Stimulated activated CD4-positive, alpha-beta T cell treated with anti-CD3 and anti-CD28 coated beads, TNF-alpha, amount 100 ng/mL, for 1 hour (primary cell): ENCODE measurements around the gene PHKA2.

ENCODE experiments used
- DNase-seq, 3 donors: peaks; one replicate each; pipeline ENCODE4 v3.0.0-alpha.2; 2020; ENCODE audit warnings: low read depth in 3 of 3, low spot score in 1 of 3

The PHKA2 gene

DNA sequence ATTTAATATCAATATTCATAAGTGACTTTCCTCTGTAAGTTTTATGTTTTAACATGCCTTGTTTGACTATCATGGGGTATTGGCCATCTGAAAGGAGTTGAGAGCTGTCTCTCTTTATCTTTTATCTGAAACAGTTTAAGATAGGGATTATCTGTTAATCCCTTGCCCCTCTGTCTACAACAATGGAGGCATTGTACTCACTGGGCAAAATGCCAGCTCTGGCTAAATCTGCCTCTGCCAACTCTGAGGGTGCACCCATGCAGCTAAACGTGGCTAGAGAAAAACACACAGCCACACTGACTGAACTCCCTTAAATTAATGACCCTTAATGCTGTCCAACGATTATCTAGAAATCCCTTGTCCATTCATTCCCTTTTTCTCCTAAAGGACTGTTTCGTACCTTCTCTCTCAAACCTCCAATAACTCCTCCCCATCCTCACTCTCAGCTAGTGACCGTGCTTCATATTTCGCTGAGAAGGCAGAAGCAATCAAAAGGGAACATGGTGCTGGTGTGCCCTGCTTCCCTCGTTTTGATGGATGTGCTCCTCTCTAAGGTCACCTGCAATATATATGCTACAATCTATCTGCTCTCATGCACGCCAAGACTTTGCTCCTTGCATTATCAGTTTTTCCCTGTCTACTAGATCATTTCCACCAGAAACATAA, 10.3 kb downstream of the PHKA2 start:
- no peak for DNase-seq

DNA sequence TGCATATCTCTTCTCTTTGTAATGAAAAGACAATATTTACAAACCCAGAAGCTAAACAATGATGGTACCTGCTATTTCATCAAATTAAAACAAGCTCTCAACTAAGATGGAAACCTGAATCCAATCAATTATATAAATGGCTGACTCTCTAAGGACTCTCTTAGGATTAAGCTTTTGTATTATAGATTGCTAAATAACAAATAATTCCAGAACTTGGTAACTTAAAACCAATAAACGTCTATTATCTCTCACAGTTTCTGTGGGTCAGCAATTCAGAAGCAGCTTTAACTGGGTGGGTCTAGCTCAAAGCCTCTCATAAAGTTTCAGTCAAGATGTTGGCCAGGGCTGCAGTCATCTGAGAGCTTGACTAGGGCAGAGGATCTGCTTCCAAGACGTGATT, 12.4 kb downstream of the PHKA2 start:
- DNase-seq, result no peak

DNA sequence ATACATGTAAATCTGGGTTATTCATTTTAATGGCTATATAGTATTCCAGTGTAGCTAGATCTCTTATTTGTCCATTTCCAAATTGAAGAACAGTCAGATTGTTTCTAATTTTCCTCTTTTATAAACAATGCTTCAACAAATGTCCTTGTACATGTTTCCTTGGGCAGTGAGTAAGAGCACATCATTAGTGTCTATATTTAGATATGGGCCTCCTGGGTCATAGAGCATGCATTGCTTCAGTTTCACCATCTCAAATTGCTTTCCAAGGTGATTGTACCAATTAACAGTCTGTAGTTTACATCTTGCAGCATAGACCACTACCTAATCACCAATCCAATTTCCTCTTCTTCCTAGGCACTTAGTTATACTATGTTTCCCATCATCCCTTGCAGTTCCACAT, 13.4 kb downstream of the PHKA2 start:
- DNase-seq, result no peak

DNA sequence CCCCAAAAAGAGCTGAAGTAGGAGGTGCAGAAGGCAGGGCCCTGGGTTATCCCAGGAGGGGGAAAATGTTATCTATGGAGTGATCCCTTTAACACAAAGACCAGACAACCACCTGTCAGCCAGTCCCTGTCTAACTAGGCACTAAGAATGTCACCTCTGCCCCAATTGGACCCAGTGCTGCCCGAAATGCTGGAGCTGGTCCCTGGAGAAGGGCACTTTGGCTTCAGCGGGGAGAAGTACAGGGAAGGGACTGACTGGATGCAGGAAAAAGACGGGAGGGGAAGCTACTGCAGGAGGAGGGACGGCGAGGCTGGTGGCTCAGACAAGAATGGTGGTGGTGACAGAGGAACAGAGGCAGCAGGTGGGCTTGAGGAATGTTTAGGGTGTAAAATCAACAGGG, 17.3 kb downstream of the PHKA2 start:
- DNase-seq, result no peak

DNA sequence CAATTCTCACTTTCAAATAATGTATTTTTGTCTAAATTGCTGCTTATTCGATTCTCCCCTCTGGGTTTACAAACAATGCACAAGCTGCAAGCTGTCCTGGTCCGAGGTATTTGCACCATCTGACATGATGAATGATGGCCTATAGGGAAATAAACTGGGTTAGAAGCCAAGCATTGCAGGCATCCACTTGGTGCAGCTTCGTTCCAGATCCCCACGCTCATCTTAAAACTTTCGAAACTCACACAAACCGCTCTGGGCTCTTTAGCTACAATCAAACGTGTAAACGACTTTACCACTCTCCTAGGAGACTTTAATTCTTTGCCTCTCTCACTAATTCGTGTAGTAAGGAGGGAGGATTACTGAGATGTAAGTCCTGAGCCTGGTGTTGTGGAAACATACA, 19.0 kb downstream of the PHKA2 start:
- DNase-seq, result no peak

DNA sequence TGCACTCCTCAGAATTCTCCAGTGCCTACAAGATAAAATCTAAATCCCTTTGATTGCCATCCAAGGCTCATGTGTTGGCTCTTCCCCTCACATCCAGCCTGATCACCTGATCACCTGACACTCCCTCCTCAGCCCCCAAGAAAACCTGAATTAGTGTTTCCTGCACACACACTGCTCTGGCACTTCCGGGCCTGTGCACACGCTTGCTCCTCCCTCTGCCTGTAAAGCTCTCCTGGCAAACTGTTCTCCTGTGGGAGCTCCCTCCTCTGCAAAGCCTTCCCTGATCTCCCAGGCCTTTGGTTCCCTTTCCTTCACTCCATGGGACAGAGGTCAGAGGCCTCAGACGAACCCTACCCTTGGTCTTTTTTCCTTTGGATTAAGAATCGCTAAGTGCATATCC, 19.9 kb downstream of the PHKA2 start:
- DNase-seq, result no peak

DNA sequence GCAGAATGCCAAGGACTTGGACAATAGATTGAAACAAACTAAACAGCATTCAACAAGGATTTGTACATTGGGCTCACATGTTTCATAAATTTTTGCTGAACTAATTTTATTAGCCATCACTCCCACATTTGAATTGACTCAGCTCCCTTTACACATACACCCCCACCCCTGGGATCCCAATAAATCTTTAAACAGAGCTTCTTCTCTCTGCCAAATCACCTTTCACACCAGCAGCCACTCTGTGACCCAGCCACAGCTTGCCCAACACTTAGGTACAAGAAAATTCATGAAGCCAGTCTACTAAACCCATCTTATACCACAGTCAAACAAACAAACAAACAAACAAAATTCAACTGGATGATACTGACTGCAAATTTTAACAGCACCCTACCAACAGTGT, 21.6 kb downstream of the PHKA2 start:
- DNase-seq, result no peak

DNA sequence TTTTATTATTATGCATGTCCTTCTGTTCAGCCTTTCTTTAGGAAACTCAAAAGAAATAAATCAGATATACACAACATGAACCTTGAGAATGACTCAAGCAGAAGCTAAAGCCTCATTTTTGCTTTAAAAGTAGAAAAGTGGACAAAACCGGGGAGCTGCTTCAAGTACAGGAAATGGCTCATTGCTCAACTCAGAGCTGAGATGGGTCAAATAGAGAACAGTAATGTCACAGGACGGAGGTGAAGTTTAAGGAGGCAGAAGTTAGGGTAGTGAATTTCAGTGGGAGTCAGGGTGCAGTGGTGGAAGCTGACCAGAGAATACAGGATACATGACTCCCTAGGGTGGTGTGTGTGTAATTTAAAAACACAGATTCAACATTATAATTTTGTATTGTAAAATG, 22.2 kb downstream of the PHKA2 start:
- DNase-seq, result no peak

DNA sequence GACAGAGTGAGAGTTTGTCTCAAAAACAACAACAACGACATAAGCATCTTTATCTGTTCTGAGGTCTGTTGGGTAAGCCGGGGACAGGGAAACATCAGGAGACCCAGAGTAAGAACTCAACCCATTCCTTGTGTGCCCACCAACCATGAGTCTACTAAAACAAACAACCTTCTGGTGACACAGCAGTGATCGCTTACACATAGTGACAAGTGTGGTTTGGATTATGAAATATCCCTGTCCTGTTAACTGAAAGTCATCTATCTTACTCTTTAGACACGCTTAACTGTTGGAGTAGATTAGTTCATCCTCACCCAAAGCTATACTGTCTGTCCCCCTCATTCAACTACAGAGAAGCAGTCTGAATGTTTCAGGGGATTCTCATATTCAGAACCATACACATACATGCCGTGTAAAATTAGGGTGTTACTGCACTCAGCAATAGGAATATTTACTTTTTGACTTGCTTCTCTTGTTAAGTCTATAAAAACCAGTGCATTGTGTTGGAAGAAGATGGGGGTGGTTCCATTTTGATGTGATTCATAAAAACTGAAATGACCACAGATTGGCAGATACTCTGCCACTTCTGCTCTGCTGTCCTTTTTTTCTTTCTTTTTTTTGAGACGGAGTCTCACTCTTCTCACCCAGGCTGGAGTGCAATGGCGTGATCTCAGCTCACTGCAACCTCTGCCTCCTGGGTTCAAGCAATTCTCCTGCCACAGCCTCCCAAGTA, 27.4 kb downstream of the PHKA2 start:
- no peak for DNase-seq

DNA sequence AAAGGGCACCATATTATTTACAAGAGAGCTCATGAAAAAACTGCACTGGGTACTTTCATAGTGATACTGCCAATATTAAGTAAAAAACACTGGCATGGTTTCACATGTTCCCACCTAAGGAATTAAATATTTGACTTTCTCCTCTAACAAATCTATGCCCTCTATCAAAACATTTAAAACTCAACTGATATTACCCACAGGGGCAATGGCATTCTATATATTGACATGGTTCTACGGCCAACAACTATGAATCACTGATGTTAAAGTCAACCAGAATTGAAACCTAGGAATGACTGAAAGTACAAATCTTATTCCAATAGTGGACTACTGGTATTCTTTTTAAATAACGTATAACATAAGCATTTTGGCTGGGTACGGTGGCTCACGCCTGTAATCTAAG, 28.2 kb downstream of the PHKA2 start:
- DNase-seq, result no peak

DNA sequence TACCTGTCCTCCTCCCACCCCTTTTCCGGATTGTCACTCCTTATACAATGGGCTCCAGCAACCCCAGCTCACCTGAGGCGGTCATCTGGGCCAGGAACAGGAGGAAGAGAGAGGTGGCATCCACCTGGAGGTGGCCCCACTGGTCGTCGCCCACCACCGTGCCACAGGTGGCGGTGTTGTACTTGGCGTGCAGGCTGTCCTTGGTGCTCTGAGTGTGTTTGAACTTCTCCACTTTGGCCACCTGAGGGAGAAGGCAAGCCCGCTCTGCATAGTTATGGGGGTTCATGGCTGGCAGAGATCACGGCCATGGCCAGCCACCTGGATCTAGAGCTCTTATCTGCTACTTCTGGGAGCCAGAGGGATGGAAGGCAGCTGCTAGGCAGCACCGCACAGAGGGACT, 32.9 kb downstream of the PHKA2 start:
- no peak for DNase-seq

DNA sequence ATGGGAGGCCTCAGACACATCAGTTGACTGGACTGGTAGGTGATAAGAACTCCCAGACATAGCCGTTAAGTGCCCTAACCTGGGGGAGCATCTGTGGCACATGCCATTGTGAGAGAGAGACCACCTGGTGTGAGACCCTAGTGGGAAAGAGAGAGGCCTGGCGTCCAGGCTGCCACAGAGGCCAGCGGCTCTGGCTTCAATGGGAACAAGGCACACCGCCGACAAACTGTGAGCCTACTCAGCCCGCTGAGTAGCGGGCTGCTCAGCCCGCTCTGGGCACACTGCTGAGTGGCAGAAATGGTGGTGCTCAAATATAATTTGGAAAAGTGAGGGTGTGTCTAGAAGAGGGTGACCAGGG, 34.0 kb downstream of the PHKA2 start:
- no peak for DNase-seq

DNA sequence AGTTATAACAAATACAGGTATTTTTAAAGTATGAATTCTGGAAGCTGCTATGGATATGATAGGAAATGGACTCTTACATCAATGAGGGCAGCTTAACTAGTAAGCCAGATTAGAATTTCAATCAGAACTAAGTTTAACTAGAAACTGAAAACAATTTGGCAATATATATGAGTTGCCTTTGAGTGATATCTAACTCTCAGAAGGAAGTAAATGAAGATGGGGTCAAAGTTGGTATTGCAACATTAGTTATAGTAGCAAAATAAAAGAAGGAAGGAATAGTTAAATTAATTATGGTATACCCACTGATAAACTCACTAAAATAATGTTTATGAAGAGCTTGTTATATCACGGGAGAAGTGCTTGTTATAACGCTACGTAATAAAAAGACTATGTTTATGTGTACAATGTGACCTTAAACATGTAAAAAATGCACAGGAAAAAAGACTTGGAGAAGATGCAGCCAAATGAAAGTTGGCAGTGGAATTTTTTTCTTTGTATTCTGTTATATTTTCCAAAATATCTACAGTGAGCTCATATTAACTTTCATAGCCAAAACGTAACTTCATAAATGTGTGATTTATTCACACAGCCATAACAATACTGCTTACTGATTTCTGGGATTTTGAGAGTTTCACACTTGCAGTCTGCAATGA, 34.5 kb downstream of the PHKA2 start:
- no peak for DNase-seq

DNA sequence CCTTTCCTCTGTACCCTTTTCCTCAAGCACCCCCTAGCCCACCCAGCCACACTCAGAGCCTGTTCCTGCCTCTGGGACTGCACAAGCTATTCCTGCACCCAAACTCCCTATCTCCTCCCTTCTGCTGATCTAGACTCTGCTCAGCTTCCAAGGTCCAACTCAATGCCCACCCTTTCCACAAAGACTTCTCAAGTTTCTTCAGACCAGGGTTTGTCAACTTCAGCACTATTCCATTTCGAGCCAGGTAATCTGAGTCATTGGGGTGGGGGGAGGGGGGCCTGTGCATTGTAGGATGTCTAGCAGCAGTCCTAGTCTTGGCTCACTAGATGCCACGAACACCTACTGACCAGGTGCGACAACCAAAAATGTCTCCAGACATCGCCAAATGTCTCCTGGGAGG, 37.3 kb downstream of the PHKA2 start:
- DNase-seq, result no peak

DNA sequence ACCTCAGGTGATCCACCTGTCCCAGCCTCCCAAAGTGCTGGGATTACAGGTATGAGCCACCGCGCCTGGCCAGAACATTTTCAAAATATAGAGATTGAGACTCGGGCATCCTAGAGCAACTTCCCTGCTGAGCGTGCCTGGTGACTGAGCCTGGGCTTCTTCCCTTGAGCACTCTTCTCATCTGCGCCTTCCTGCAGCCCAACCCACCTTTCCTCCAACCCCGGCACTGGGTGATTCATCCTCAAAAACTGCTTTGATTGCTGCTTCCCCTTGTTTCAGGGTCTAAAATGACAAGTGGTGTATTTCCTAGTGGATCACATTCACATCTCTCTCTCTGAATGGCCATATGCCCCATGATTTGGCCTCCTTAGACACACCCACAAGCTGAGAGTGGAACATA, 37.8 kb downstream of the PHKA2 start:
- DNase-seq, result no peak

DNA sequence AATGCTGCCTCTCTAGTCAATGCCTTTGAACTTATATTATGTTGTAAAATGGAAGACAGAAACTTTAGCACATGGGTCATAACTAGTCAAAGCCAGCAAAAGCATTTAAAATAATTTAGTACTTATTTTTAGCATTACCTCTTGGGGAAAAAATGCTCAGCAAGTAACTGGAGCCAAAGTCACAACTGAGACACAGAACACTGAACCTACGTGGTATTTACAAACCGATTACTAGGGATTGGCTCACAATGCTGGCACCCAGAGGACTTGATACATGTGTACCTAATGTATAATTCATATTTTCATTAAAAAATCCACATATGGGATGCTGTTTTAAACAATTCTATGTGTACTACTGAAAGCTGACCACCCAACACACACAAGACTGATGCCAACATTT, 38.4 kb downstream of the PHKA2 start:
- no peak for DNase-seq

DNA sequence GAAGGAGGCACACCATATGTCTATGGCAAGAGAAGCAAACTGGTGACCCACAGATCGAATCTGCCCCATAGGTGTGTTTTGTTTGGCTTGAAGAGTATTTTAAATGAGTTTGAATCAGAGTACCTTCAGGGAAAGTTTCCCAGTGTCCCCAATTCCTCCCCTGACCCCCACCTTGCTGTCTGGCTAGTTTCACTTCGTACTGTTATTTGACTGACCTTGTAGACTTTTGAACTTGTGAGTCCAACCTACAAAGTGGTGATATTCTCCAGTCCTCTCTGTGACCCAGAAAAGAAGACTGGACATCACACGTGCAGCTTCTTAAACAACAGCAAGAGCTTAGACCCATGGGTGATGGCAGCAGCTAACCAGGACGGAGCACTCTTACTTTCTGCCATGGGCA, 39.4 kb downstream of the PHKA2 start:
- no peak for DNase-seq

DNA sequence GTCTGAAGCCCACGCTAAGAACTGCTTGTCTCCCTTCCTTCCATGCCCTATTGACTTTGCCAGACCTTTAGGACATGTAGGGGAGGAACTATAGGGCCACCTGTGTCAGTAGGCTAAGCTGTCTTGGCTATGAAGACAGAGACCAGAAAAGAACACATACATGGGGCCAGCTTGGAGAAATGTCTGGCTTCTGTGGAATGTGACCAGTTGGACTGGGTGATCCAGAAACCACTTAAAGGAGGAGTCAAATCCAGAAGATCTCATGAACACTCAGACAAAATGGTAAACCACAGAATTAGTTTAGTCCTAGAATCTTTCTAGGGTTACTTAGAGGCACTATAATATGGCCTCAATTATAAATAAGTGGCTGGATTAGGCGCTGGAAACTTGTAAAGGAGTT, 42.0 kb downstream of the PHKA2 start:
- no peak for DNase-seq

DNA sequence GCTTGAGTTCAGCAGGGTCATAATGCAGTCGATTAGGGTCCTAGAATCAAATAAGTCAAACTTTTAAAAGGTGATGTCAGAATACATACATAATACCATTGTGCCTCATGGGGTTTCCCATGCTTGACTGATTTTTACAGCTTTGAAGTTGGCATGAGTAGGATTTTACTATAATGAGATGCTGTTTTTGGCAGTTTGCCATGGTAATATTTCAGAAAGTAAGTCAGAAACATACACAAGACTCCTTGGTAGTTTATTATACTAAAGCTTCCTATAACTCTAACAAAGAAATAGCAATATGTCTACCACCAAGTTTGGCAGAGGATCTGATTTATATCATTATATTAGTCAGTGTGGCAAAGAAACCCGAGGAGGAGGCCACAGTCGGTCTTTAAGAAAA, 45.2 kb downstream of the PHKA2 start:
- DNase-seq, result no peak

DNA sequence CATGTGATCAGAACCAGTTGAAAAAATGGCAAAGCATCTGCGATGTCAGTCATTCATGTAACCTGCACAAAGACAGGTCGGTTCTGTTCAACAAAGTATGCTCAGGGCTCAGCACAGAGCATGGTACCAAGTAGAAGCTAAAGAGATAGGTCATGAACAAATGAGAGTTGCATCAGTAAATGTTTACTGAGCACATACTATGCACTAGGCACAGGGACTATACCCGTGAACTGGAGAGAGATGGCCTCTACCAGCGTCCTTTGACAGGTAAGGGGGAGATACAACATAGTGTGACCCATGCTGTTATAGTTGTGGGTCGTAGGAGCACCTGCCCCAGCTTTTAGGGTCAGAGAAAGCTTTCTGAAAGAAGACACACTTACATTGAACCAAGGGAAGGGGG, 46.7 kb downstream of the PHKA2 start:
- DNase-seq, result no peak

DNA sequence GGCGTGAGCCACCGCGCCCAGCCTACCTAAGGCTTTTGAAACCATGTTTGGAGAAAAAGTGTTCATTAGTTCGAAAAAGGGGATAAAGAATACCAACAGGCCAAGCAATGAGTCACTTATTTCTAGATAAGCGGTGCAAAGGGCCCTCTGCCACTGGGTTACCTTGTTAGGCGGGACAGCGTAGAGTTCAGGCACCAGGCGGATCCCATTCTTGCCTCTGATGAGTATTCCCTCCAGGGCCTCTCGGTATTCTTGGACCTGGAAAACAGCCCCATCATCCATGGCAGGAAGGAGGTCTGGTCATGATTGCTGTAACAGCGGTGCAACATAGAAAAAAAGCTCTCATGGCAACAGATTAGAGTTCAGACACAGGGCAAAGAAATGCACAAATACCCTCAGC, 48.0 kb downstream of the PHKA2 start:
- DNase-seq, result no peak

DNA sequence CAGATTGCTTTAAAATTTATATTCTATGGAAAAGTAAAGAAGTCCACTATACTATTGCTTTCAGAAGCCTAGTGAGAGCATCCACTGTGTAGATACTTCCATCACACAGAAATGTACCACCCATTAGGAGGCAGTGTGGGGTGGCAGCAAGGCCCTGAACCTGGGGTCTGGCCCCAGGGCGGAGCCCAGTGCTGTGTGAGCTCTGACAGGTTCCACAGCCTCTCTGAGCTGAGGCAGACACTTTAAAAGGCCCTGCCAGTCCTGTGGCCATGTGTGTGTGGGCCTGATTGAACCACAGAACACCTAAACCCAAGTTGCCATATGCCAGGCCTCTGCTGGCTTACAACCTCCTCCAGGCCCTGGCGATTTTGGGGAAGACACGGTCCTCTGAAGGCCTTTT, 49.2 kb downstream of the PHKA2 start:
- no peak for DNase-seq

DNA sequence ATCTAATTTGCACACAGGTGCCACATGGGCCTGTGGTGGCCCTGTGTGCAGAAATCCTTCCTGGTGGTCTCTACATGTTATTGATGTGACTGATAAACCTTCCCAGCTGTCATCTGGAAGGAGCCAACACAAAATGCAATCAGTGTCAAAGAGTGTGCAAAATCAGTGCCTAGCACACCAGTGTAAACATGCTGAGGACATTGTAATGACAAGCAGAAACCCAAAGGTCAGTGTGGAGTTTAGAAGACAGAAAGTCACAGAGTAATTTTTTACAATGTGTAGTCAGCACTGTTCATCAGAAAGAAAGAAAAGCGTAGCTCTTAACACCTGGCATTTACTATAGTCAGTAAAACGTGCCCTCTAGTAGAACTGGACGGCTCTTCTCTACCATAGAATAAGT, 50.3 kb downstream of the PHKA2 start:
- DNase-seq, result no peak
